D721Med (cell line): ENCODE measurements around the gene NLRX1.

Experiments
- DNase-seq: peaks from one replicate; pipeline ENCODE4 v3.0.0; 2011; ENCODE audit warnings: low spot score; ENCODE audit not compliant: insufficient read length
- FAIRE-seq: peaks from 2 replicates; lab custom pipeline; 2011; peaks lifted over from hg19 to GRCh38; lab: Jason Lieb, UNC
- TF ChIP-seq, protein P1 (sequence below): IDR thresholded peaks from 2 replicates; pipeline ENCODE4 v1.5.1; 2012; ENCODE audit warnings: mild to moderate bottlenecking, control low read depth; ENCODE audit not compliant: insufficient read depth; ENCODE audit errors: missing control alignments

The NLRX1 gene

DNA sequence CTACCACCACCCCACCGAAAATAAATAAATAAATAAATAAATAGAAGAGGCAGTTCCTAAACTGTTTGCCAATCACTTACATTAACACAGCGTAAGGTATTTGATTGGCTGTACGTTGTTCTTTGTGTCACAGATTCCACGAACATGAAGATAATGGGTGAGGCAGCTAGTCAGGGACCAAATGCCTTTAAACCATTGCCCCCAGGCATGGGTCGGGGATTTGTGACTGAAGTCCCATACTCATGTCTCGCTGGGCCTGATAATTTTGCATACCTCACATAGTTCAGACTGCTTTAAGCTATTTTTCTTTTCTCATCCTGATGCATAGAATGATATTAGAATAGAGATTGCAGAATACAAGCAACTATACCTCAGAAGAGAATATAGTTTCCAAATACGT, 34.0 kb downstream of the NLRX1 start:
- TF ChIP-seq, protein P1, sequence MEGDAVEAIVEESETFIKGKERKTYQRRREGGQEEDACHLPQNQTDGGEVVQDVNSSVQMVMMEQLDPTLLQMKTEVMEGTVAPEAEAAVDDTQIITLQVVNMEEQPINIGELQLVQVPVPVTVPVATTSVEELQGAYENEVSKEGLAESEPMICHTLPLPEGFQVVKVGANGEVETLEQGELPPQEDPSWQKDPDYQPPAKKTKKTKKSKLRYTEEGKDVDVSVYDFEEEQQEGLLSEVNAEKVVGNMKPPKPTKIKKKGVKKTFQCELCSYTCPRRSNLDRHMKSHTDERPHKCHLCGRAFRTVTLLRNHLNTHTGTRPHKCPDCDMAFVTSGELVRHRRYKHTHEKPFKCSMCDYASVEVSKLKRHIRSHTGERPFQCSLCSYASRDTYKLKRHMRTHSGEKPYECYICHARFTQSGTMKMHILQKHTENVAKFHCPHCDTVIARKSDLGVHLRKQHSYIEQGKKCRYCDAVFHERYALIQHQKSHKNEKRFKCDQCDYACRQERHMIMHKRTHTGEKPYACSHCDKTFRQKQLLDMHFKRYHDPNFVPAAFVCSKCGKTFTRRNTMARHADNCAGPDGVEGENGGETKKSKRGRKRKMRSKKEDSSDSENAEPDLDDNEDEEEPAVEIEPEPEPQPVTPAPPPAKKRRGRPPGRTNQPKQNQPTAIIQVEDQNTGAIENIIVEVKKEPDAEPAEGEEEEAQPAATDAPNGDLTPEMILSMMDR = no peak
- FAIRE-seq = no peak

DNA sequence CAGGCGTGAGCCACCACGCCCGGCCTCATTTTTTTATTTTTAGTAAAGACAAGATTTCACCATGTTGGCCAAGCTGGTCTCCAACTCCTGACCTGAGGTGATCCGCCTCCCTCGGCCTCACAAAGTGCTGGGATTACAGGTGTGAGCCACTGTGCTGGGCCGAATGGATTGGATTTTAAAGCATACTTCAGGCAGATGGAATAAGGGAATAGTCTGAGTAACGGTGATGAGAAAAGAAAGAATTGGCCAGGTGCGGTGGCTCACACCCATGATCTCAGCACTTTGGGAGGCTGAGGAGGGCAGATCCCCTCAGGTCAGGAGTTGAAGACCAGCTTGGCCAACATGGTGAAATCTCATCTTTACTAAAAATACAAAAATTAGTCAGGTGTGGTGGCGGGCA, 35.5 kb downstream of the NLRX1 start:
- FAIRE-seq = no peak

More for the DNA sequence above, 34.0 kb downstream of the NLRX1 start:
- no peak for DNase-seq

DNA sequence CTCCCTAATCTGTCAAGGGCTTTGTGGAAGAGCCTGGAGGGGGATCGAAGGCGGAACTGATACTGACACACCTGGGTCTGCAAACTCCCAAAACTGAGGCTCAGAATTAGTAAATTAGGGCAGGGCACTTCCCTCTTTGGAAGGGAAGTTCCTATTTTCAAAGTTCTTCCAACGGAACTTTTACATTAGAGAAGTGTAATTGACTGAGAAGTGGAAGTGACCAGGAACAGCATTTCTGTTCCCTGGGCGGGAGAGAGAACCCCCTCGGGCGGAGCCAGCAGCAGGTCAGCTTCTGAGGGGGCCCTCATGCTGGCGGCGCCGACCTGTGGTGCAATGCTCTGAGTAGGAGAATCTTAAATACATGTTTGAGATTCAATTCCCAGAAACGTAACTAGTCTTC, 36.6 kb downstream of the NLRX1 start:
- no peak for DNase-seq
- TF ChIP-seq, protein P1 = no peak

More for the DNA sequence above, 35.5 kb downstream of the NLRX1 start:
- no peak for DNase-seq
- TF ChIP-seq, protein P1 = no peak

DNA sequence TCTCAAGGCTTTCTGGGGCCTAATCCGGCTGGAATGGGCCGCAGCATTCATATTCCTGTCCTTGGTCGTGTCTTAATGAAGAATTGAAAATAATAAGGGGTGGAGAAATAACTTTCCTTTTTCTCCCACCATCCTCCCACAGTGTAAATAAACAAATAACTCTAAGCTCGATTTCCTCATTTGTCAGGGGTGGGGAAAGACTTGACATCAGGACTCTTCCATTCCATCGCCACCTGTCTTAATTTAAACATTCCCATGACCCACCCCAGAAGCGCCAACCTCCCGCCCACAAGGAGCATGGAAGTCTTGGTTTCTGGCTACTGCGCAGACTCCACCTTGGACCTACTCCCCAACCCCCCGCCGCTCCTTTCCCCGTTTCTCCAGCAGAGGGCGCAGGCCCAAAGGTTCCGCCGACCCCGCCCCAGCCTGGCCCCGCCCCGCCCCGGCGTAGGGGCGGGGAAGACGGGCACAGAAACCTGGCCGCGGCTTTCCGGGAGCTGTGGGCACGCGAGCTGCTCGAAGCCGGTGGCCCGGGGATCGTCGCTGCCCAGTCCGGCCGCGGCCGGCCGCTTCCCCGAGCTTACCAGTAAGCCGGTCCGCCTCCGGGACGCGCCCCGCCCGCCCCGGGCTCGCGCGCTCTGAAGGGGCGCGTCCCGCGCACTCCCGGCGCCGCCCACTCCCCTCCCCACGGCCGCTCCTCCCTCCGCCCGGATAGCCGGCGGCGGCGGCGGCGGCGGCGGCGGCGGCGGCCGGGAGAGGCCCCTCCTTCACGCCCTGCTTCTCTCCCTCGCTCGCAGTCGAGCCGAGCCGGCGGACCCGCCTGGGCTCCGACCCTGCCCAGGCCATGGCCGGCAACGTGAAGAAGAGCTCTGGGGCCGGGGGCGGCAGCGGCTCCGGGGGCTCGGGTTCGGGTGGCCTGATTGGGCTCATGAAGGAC, 37.3 kb downstream of the NLRX1 start, which contains the start of gene CBL:
CBL (plus strand) TSS at position 766 of the 937 bp plus-strand sequence; CDS start at position 845, 79 bp downstream.
- no peak for FAIRE-seq
- peak; percentile 96 for DNase-seq
- TF ChIP-seq, protein P1 = peak; percentile 71

More for the DNA sequence above, 36.6 kb downstream of the NLRX1 start:
- FAIRE-seq = no peak

DNA sequence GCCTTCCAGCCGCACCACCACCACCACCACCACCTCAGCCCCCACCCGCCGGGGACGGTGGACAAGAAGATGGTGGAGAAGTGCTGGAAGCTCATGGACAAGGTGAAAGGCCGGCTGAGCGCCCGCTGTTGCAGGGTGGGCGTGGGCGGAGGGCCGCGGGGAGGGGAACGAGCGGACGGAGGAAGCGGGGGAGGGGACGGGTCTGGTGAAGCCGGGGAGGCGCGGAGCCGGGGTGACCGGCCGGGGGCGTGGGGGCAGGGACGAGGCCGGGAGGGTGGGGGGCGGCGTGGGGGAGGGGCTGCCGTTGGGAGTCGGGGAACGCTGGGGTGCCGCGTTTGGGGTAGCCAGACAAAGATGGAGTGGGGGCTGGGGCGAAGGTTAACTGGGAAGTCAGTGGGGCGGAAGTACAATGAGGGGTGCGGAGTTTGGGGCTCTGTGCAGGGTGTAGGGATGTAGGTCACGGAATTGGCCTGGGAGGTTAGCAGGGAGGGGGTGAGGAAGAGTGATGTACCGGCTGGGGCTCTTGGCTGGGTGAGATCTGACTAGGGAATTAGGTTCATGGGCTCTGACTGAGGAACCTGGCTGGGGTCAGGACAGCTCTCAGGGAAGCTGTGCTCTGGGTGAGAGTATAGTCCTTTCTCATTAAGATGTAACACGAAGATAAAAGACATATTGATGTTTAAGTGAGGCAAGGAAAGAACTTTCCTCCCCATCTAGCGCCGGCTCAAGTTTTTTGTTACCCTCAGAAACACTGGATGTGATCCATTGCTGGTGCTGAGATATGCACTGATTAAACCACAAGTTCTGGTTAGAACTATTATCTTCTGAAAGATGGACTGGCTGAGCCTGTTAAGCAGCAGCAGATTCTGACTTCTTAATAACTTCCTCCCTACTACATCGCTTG, 38.2 kb downstream of the NLRX1 start:
- no peak for DNase-seq
- no peak for FAIRE-seq
- TF ChIP-seq, protein P1 = no peak

DNA sequence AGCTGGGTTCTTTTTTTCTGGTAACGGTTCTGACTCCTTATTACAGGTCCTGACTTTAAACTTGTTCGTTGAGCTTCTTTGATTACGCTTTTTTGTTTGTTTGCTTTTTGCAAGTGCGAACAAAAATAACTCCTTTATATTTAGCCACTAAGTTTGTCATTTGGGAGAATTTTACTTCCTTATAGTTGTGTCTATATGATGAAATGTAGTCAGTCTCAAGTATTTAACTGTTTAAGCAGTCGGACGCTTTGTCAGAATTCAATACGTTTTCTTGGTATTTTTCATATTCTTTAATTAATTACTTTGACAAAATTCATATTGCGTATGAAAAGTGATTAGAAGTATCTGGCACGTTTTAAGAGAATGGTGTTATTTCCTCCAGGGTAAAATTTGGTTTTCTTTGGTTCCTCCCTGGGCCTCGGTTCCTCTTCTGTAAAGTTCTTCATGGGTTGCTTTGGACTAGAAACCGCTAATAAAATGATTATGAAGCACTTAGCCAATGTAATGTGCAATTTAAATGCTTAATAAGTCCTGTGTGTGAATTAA, 39.0 kb downstream of the NLRX1 start:
- TF ChIP-seq, protein P1 = no peak
- DNase-seq = no peak
- FAIRE-seq = no peak
